DMS53 treated with DMSO at 0.1 percent for 48 hours (cell line): ENCODE data around the gene SMYD1.

ENCODE experiments used
- DNase-seq: peaks from one replicate; lab custom pipeline; 2025; ENCODE audit not compliant: unreplicated experiment; lab: John Stamatoyannopoulos, UW

Gene SMYD1

GRCh38 chr2:88139804-88140203, 72.2 kb downstream of the SMYD1 start:
- no peak for DNase-seq

DNA sequence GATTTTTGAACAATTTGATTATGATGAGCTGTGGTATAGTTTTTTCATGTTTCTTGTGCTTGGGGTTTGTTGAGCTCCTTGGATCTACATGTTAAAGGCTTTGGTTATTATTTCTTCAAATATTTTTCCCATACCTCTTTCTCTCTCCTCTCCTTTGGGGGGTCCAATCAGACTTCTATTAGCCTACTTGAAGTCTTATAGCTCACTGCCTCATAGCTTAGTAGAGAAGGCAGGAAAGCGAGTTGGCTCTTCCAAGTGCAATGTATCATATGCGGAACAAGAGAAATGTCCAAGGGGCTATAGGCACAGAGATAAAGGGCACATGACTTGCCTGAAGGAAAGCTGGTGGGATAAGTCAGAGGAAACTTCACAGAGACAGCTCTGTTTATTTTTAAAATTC, 74.3 kb downstream of the SMYD1 start:
- DNase-seq = no peak

- DNase-seq = no peak
These were observed 76.6 kb downstream of the SMYD1 start for GRCh38 chr2:88144271-88144670.

GRCh38 chr2:88144914-88145497, 77.4 kb downstream of the SMYD1 start:
- no peak for DNase-seq

DNA sequence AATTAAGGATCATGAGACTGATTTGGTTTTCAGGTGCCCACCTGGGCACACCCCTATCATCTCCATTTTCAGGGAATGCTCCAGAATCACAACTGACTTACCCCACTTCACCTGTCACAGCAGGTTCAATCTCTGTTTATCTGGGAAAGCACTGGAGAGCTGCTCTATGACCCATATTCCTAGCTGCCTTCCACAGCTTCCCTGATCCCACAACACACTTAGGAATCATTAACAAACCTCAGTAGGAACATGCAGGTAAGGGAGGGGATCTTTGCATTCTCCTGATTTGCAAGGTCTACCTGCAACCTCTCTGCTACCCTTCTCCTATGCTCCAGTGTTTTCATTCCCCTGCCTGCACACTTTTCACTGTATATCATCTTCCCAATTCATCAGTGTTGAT, 79.0 kb downstream of the SMYD1 start:
- DNase-seq = no peak

- no peak for DNase-seq
These were observed 79.5 kb downstream of the SMYD1 start for GRCh38 chr2:88147145-88147544.

GRCh38 chr2:88148929-88149438, 81.4 kb downstream of the SMYD1 start:
- no peak for DNase-seq

- no peak for DNase-seq
These were observed 91.9 kb downstream of the SMYD1 start for GRCh38 chr2:88159481-88159880.

GRCh38 chr2:88159955-88160415, 92.4 kb downstream of the SMYD1 start:
- DNase-seq = peak; percentile 78

GRCh38 chr2:88160517-88160916, 92.9 kb downstream of the SMYD1 start:
- no peak for DNase-seq

GRCh38 chr2:88161446-88162244, 94.0 kb downstream of the SMYD1 start:
- no peak for DNase-seq
